ENCODE measurements around the gene HNRNPUL1. TPM values are rescaled to one million over a fixed set of nuclear protein-coding genes. Genes with fewer than 3 reads are reported as not detected.

Gene HNRNPUL1
- total and polyA plus RNA-seq, 11 donors: 64.2 to 138 (median 114) TPM

DNA sequence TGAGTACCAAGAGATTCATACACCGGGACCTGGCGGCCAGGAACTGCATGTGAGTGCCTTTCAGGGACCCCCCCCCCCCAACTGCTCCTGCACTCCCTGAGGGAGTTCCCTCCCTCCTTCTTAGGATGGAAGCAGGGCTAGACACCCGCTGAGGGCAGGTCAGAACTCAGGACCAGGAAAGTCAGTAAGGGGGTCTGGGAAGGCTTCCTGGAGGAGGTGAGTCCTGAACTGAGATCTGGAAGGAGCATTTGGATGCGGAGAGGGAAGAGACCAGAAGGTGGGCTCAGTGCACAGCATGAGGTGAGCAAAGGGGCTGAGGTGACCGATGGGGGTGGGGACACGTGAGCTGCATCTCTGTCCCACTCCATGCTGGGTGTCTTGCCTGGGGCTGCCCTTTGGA is 10.5 kb upstream of the HNRNPUL1 start:
- WGBS, 4 donors: 92 to 95% (median 92%) methylated on average over 6 of the region's 6 CpGs
- ATAC-seq (no peak), DNase-seq (no peak)
- intact Hi-C loops (cut with DNase I): no loop called here
- H3K36me3 ChIP-seq: peaks cover 0 to 100% (median 58%) of the 10 kb centered on the region in 9 donors
- H3K4me3 ChIP-seq: no peak overlapping the region
- H3K27ac ChIP-seq: no peak overlapping the region
- TF ChIP-seq, protein P1, sequence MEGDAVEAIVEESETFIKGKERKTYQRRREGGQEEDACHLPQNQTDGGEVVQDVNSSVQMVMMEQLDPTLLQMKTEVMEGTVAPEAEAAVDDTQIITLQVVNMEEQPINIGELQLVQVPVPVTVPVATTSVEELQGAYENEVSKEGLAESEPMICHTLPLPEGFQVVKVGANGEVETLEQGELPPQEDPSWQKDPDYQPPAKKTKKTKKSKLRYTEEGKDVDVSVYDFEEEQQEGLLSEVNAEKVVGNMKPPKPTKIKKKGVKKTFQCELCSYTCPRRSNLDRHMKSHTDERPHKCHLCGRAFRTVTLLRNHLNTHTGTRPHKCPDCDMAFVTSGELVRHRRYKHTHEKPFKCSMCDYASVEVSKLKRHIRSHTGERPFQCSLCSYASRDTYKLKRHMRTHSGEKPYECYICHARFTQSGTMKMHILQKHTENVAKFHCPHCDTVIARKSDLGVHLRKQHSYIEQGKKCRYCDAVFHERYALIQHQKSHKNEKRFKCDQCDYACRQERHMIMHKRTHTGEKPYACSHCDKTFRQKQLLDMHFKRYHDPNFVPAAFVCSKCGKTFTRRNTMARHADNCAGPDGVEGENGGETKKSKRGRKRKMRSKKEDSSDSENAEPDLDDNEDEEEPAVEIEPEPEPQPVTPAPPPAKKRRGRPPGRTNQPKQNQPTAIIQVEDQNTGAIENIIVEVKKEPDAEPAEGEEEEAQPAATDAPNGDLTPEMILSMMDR (IDR thresholded peaks at IDR 0.05): no peak
- TF ChIP-seq POLR2A (IDR thresholded peaks at IDR 0.05): no peak
- H3K27me3 ChIP-seq: no peaks in the 10 kb centered on the region
- H3K4me1 ChIP-seq: peaks cover 0 to 6% (median 0%) of the 10 kb centered on the region in 12 donors
- peaks cover 0 to 3% (median 0%) of the 10 kb centered on the region in 12 donors for H3K9me3 ChIP-seq

DNA sequence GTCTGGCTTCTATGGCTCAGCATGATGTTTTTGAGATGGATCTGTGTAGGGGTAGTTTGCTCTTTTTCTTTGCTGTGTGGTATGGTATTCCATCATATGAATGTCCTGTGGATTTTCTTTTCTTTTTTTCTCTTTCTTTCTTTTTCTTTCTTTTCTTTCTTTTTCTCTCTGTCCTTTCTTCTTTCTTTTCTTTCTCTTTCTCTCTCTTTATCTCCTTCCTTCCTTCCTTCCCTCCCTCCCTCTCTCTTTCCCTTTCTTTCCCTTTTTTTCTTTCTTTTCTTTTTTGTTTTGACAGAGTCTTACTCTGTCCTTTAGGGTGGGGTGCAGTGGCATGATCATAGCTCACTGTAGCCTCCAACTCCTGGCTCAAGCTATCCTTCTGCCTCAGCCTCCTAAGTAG is 9.0 kb upstream of the HNRNPUL1 start:
- TF ChIP-seq, protein P1 (IDR thresholded peaks at IDR 0.05): no peak
- TF ChIP-seq POLR2A (IDR thresholded peaks at IDR 0.05): no peak
- intact Hi-C loops (cut with DNase I): no loop called here
- DNase-seq: no peak
- H3K27me3 ChIP-seq: no peaks in the 10 kb centered on the region
- peaks cover 0 to 6% (median 0%) of the 10 kb centered on the region in 12 donors for H3K4me1 ChIP-seq
- H3K9me3 ChIP-seq: peaks cover 0 to 6% (median 0%) of the 10 kb centered on the region in 12 donors
- no peak for ATAC-seq
- H3K27ac ChIP-seq: no peak overlapping the region
- H3K4me3 ChIP-seq: no peak overlapping the region
- peaks cover 0 to 99% (median 52%) of the 10 kb centered on the region in 9 donors for H3K36me3 ChIP-seq

- DNase-seq (no peak), ATAC-seq (no peak)
- TF ChIP-seq, protein P1 (IDR thresholded peaks at IDR 0.05): no peak
- TF ChIP-seq POLR2A (IDR thresholded peaks at IDR 0.05): no peak
- H3K4me3 ChIP-seq: peak overlapping the region; percentile 26 to 86 (median 66)
- peaks cover 0 to 6% (median 0%) of the 10 kb centered on the region in 12 donors for H3K9me3 ChIP-seq
- H3K36me3 ChIP-seq: peaks cover 0 to 34% (median 24%) of the 10 kb centered on the region in 9 donors
- peaks cover 3 to 23% (median 16%) of the 10 kb centered on the region in 12 donors for H3K4me1 ChIP-seq
- WGBS, 4 donors: 57 to 63% (median 58%) methylated on average over 10 of the region's 10 CpGs
- no peaks in the 10 kb centered on the region for H3K27me3 ChIP-seq
- peak overlapping the region; percentile 62 to 100 (median 94) for H3K27ac ChIP-seq
- intact Hi-C loops (cut with DNase I): loop anchor here (1.0 to 10.0 kb wide), 13 partner anchors 34 to 599 kb away; partner anchors contain the start of genes DMAC2 (in 1 of the 10) and TGFB1 (in 1 of the 10)
These were observed 2.5 kb upstream of the HNRNPUL1 start for GRCh38 chr19:41261474-41262190.

GRCh38 chr19:41263042-41263849 is 926 bp upstream of the HNRNPUL1 start:
- peaks cover 3 to 36% (median 29%) of the 10 kb centered on the region in 12 donors for H3K4me1 ChIP-seq
- intact Hi-C loops (cut with DNase I): loop anchor here (1.0 to 10.0 kb wide), 13 partner anchors 36 to 601 kb away; partner anchors contain the start of genes CCDC97 (in 1 of the 10), DMAC2 (in 1 of the 10) and TGFB1 (in 1 of the 10)
- 0 to 1% (median 0%) methylated on average over 46 of the region's 46 CpGs for WGBS, 4 donors

More at GRCh38 chr19:41263042-41263849, 926 bp upstream of the HNRNPUL1 start:
- Histone ChIP-seq H3K36me3 (peaks cover 0 to 26% (median 21%) of the 10 kb centered on the region in 9 donors), H3K4me3 (peak overlapping the region; percentile 27 to 86 (median 66)), H3K27ac (peak overlapping the region; percentile 83 to 100 (median 94)), H3K27me3 (no peaks in the 10 kb centered on the region), H3K9me3 (peaks cover 0 to 6% (median 0%) of the 10 kb centered on the region in 12 donors)
- TF ChIP-seq, protein P1 (IDR thresholded peaks at IDR 0.05): no peak
- peak; percentile 95 to 96 for TF ChIP-seq POLR2A (IDR thresholded peaks at IDR 0.05)
- DNase-seq (peak; percentile 61 to 76 (median 66)), ATAC-seq (peak; percentile 4 to 25 (median 16))
